Pons (tissue), 1 donor: ENCODE data around the gene KCNH4.
A peak's percentile ranks its signal among the peaks of the same experiment; 100 is the strongest.

Experiments used
- DNase-seq: peaks from one replicate; pipeline ENCODE4 v3.0.0-alpha.2; 2016; ENCODE audit warnings: low spot score

KCNH4 gene

GRCh38 chr17:42135664-42136653 lies 45.0 kb downstream of the KCNH4 start:
- peak; percentile 59 for DNase-seq

- DNase-seq = no peak
Measured at GRCh38 chr17:42135151-42135550, 45.8 kb downstream of the KCNH4 start.

GRCh38 chr17:42133461-42134041 lies 47.4 kb downstream of the KCNH4 start:
- no peak for DNase-seq

GRCh38 chr17:42132941-42133340 lies 48.0 kb downstream of the KCNH4 start:
- DNase-seq = peak; percentile 89

GRCh38 chr17:42131981-42132432 lies 48.9 kb downstream of the KCNH4 start:
- no peak for DNase-seq

GRCh38 chr17:42131232-42131631 lies 49.7 kb downstream of the KCNH4 start:
- no peak for DNase-seq

- no peak for DNase-seq
Measured at GRCh38 chr17:42130310-42130936, 50.5 kb downstream of the KCNH4 start.

- no peak for DNase-seq
Measured at GRCh38 chr17:42129109-42129837, 51.7 kb downstream of the KCNH4 start.

GRCh38 chr17:42127414-42127813 lies 53.5 kb downstream of the KCNH4 start:
- DNase-seq = no peak

GRCh38 chr17:42126836-42127235 lies 54.1 kb downstream of the KCNH4 start:
- no peak for DNase-seq

- DNase-seq = no peak
Measured at GRCh38 chr17:42125565-42125964, 55.4 kb downstream of the KCNH4 start.

- no peak for DNase-seq
Measured at GRCh38 chr17:42124256-42124655, 56.7 kb downstream of the KCNH4 start.

GRCh38 chr17:42122371-42123303 lies 58.3 kb downstream of the KCNH4 start, which contains the start of gene HSPB9:
HSPB9 (plus strand) TSS chr17:42122804; CDS start chr17:42122851, 47 bp downstream.
- no peak for DNase-seq

GRCh38 chr17:42120770-42121769 lies 59.9 kb downstream of the KCNH4 start, which contains the start of gene KAT2A:
KAT2A (minus strand) TSS chr17:42121367; CDS start chr17:42121304, 63 bp downstream.
- DNase-seq = peak; percentile 85

GRCh38 chr17:42120161-42120769 lies 60.7 kb downstream of the KCNH4 start:
- DNase-seq = no peak

- DNase-seq = no peak
Measured at GRCh38 chr17:42119301-42119700, 61.6 kb downstream of the KCNH4 start.

GRCh38 chr17:42118545-42118944 lies 62.4 kb downstream of the KCNH4 start:
- no peak for DNase-seq

- no peak for DNase-seq
Measured at GRCh38 chr17:42118126-42118510, 62.8 kb downstream of the KCNH4 start.
